ENCODE results near the gene SIDT1.
A peak's percentile ranks its signal among the peaks of the same experiment; 100 is the strongest.

The SIDT1 gene

DNA sequence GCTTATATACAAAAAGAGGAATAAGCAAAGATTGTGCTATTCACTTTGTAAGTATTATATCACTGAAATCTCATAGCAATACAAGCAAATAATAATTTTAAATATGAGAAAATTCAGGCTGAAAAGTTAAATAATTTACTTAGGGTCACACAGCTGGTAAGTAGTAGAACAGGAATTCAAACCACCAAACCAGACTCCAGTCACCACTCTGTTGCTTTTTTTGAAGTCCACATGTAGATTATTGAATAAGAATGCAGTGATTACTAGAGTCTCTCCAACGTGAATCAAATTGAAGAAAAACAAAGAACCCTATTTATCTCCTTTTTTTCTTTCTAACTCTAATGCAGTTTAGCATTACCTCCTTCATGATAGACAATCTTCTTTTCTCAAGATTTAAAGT is 33.3 kb upstream of the SIDT1 start:
- H3K4me3 ChIP-seq (ENCODE audit: low read depth, low read length) = no peak overlapping the region
- POLR2A ChIA-PET = no interaction called here
- TF ChIP-seq, protein P1, sequence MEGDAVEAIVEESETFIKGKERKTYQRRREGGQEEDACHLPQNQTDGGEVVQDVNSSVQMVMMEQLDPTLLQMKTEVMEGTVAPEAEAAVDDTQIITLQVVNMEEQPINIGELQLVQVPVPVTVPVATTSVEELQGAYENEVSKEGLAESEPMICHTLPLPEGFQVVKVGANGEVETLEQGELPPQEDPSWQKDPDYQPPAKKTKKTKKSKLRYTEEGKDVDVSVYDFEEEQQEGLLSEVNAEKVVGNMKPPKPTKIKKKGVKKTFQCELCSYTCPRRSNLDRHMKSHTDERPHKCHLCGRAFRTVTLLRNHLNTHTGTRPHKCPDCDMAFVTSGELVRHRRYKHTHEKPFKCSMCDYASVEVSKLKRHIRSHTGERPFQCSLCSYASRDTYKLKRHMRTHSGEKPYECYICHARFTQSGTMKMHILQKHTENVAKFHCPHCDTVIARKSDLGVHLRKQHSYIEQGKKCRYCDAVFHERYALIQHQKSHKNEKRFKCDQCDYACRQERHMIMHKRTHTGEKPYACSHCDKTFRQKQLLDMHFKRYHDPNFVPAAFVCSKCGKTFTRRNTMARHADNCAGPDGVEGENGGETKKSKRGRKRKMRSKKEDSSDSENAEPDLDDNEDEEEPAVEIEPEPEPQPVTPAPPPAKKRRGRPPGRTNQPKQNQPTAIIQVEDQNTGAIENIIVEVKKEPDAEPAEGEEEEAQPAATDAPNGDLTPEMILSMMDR (IDR thresholded peaks at IDR 0.05; ENCODE audit: insufficient read depth, low read length, missing control alignments) = no peak
- CTCF ChIA-PET = interaction anchor here (0.9 to 7.7 kb wide), 6 partner anchors 8 to 246 kb away, joined by 3 to 92 read pairs (median 7); partner anchors contain the start of genes NAA50 and SPICE1
- no peak for DNase-seq (ENCODE audit: low read depth, low spot score)

DNA sequence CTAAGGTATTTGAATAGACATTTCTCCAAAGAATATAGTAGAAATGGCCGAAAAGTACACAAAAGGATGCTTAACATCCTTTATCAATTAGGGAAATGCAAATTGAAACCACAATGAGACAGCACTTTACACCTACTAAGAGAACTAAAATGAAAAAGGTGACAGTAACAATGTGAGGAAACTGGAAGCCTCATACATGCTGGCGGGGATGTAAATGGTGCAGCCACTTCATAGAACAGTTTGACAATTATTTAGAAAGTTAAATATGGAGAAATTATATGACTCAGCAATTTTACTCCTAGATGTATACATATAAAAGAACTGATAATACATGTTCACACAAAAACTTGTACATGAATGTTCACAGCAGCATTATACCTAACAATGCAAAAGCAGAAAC is 30.8 kb upstream of the SIDT1 start:
- TF ChIP-seq, protein P1 (IDR thresholded peaks at IDR 0.05; ENCODE audit: insufficient read depth, low read length, missing control alignments) = no peak
- DNase-seq (ENCODE audit: low read depth, low spot score) = no peak
- no peak overlapping the region for H3K4me3 ChIP-seq (ENCODE audit: low read depth, low read length)
- CTCF ChIA-PET = no interaction called here
- POLR2A ChIA-PET = no interaction called here

DNA sequence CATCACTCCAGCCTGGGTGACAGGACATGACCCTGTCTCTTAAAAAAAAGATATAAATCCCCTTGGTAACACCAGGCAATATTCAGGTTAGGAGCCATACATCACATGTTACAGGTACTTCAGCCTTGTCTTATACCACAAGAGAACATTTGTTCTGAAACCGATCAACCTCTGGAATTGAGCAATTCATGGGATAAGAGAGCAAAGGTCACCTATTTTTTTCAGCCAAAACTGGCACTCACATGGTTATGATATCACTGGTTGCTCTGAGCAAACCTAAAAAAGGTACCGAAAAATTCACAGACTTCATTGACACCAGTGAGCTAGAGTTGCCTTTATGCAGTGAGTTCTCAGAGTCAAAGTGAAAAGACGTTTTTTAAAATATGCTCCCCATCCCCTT is 26.5 kb upstream of the SIDT1 start:
- TF ChIP-seq, protein P1 (IDR thresholded peaks at IDR 0.05; ENCODE audit: insufficient read depth, low read length, missing control alignments) = no peak
- H3K4me3 ChIP-seq (ENCODE audit: low read depth, low read length) = no peak overlapping the region
- no peak for DNase-seq (ENCODE audit: low read depth, low spot score)
- ChIA-PET POLR2A (interaction anchor here (1.6 kb wide), 1 partner anchor 9 kb away, joined by 7 read pairs; the partner anchor contains the start of gene SPICE1), CTCF (interaction anchor here (2.1 kb wide), 1 partner anchor 13 kb away, joined by 5 read pairs; no protein-coding TSS in a partner anchor)

DNA sequence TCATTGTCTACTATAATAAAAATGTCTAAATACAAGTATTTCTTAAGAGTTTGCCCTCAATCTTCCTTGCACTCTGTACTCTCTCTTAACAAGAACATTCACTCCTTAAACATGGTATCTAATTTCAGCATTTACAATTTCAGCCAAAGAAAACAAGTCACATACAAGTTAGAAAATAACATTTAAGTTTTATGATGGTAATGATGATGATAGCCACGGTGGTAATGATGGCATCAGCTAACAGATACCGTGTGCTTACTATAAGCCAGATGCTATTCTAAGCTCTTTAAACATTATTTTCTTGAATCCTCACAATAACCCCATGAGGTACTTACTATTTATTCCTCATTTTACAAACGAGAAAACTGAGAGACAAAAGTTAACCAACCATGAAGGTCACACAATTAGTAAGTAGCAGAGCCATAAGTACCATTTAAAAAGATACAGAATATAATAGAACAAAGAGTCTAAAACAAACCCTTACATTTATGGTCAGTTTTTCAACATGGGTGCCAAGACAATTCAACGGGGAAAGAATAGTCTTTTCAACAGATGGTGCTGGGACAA is 24.8 kb upstream of the SIDT1 start:
- ChIA-PET POLR2A (interaction anchor here (1.6 kb wide), 1 partner anchor 7 kb away, joined by 7 read pairs; the partner anchor contains the start of gene SPICE1), CTCF (interaction anchor here (0.8 to 1.5 kb wide), 2 partner anchors 11 to 14 kb away, joined by 4 read pairs; no protein-coding TSS in a partner anchor)
- TF ChIP-seq, protein P1 (IDR thresholded peaks at IDR 0.05; ENCODE audit: insufficient read depth, low read length, missing control alignments) = no peak
- no peak for DNase-seq (ENCODE audit: low read depth, low spot score)
- H3K4me3 ChIP-seq (ENCODE audit: low read depth, low read length) = no peak overlapping the region

DNA sequence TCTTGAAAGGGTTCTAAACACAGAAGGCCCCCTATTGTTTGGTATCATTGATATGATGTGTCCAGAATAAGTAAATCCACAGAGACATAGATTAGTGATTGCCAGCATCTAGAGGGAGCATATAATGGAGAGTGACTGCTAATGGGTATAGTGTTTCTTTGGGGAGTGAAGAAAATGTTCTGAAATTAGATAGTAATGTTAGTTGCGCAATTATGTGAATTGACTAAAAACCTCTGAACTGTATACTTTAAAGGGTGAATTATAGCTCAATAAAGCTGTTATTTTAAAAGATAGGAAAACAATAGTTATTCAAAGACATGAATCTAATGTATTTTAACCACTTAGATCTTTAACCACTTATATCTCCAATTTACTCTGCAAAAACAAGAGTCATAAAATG is 23.4 kb upstream of the SIDT1 start:
- POLR2A ChIA-PET = no interaction called here
- CTCF ChIA-PET = no interaction called here

DNA sequence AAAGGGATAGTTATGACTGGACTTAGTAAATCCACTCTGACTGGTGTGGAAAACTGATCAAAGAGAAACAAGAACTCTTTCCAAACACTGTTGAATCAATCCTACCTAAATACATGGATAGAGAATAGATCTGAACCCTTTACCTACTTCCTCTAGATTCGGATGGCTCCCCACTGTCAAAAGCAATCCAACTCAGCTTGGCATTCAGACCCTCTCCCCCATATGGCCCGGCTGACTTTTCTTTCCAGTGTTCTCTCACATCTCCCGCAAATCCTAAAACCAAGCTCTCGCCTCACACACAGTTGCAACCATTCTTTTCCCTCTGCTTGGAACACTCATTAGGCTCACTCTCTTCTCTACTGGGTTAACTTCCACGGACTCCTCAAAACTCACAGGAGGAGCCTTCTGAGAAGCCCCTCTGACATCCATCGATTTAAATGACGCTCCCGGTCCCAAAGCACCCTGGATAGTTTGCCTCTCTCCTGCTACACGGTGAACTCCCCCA is 18.0 kb upstream of the SIDT1 start:
- ChIA-PET CTCF (interaction anchor here (1.0 to 2.4 kb wide), 6 partner anchors 15 to 480 kb away, joined by 3 to 14 read pairs (median 7); no protein-coding TSS in a partner anchor), POLR2A (interaction anchor here (0.8 to 0.9 kb wide), 2 partner anchors 8 to 19 kb away, joined by 3 to 7 read pairs; no protein-coding TSS in a partner anchor)
- TF ChIP-seq, protein P1 (IDR thresholded peaks at IDR 0.05; ENCODE audit: insufficient read depth, low read length, missing control alignments) = no peak
- DNase-seq (ENCODE audit: low read depth, low spot score) = no peak
- H3K4me3 ChIP-seq (ENCODE audit: low read depth, low read length) = peak overlapping the region; percentile 91

More for the DNA sequence above, 23.4 kb upstream of the SIDT1 start:
- TF ChIP-seq, protein P1 (IDR thresholded peaks at IDR 0.05; ENCODE audit: insufficient read depth, low read length, missing control alignments) = no peak
- no peak for DNase-seq (ENCODE audit: low read depth, low spot score)
- H3K4me3 ChIP-seq (ENCODE audit: low read depth, low read length) = no peak overlapping the region
